Lower lobe of right lung (tissue), 2 donors: ENCODE data around the gene CTSZ. TPM values are rescaled to one million over a fixed set of nuclear protein-coding genes. Genes with fewer than 3 reads are reported as not detected.
A peak's percentile ranks its signal among the peaks of the same experiment; 100 is the strongest.

Experiments used
- ATAC-seq, 2 donors: fragments of 200-7000 bp; cut with Tn5 transposase; one replicate each; pipeline ENCODE4 v1.9.1; 2020 to 2022; ENCODE audit warnings: mild to moderate bottlenecking in 2 of 2, moderate library complexity in 2 of 2
- DNase-seq: peaks from one replicate; pipeline ENCODE4 v3.0.0-alpha.2; 2020
- H3K27ac ChIP-seq: fragments of 200-600 bp; one replicate; pipeline ENCODE4 v1.8.0; 2022
- H3K27me3 ChIP-seq: fragments of 200-600 bp; one replicate; pipeline ENCODE4 v1.8.0; 2022; ENCODE audit warnings: low read depth
- H3K36me3 ChIP-seq: fragments of 200-600 bp; one replicate; pipeline ENCODE4 v1.8.0; 2022; ENCODE audit warnings: mild to moderate bottlenecking
- H3K4me1 ChIP-seq: fragments of 200-600 bp; one replicate; pipeline ENCODE4 v1.8.0; 2022
- H3K4me3 ChIP-seq: fragments of 200-600 bp; one replicate; pipeline ENCODE4 v1.8.0; 2022; ENCODE audit warnings: mild to moderate bottlenecking
- H3K9me3 ChIP-seq: fragments of 200-600 bp; one replicate; pipeline ENCODE4 v1.8.0; 2022
- CTCF ChIP-seq: fragments of 200-600 bp; IDR thresholded peaks from one replicate; pipeline ENCODE4 v1.8.0; 2022; ENCODE audit warnings: antibody characterized with exemption, mild to moderate bottlenecking
- intact Hi-C: fragments of 100-400 bp; cut with DNase I; formaldehyde crosslinking; loops from one replicate; pipeline ENCODE4 v1.11.0; 2022
- total RNA-seq: library from RNA; stranded (reverse); fragmentation: NEBNext Ultra II Directional; extraction: Animal tissue kit (Norgen Biotek cat#: 25700); gene quantifications from one replicate; pipeline ENCODE4 v1.2.1, GENCODE V29; 2021
- donor health status: DM: no; HTN: yes; CAD: no; lungs with severe emphysema.

Gene CTSZ
- total RNA-seq, 1 donor from 2014 or later, result 533 TPM

- no peaks in the 10 kb centered on the region for H3K9me3 ChIP-seq
- TF ChIP-seq CTCF, result no peak
- ATAC-seq (peak; percentile 8 to 29), DNase-seq (peak; percentile 81)
- peaks cover 12% of the 10 kb centered on the region for H3K36me3 ChIP-seq
- peak overlapping the region; percentile 94 for H3K27ac ChIP-seq
- H3K4me3 ChIP-seq, result peak overlapping the region; percentile 91
- H3K27me3 ChIP-seq, result no peaks in the 10 kb centered on the region
- intact Hi-C loops, result no loop called here
- H3K4me1 ChIP-seq, result peaks cover 67% of the 10 kb centered on the region
Measured at GRCh38 chr20:59007665-59008511, 834 bp upstream of the CTSZ start.

- Histone ChIP-seq H3K4me3 (peak overlapping the region; percentile 91), H3K9me3 (no peaks in the 10 kb centered on the region), H3K27me3 (no peaks in the 10 kb centered on the region), H3K27ac (peak overlapping the region; percentile 94), H3K4me1 (peaks cover 68% of the 10 kb centered on the region), H3K36me3 (peaks cover 24% of the 10 kb centered on the region)
- TF ChIP-seq CTCF, result no peak
- DNase-seq (peak; percentile 66), ATAC-seq (peak; percentile 5 to 28)
- intact Hi-C loops, result no loop called here
Measured at GRCh38 chr20:59006167-59006863, 739 bp downstream of the CTSZ start.

GRCh38 chr20:59005523-59006166, 1.4 kb downstream of the CTSZ start:
- H3K27me3 ChIP-seq, result no peaks in the 10 kb centered on the region
- H3K4me3 ChIP-seq, result peak overlapping the region; percentile 91
- ATAC-seq (no peak), DNase-seq (no peak)
- peaks cover 62% of the 10 kb centered on the region for H3K4me1 ChIP-seq
- TF ChIP-seq CTCF, result no peak
- H3K9me3 ChIP-seq, result no peaks in the 10 kb centered on the region
- H3K27ac ChIP-seq, result peak overlapping the region; percentile 94
- peaks cover 30% of the 10 kb centered on the region for H3K36me3 ChIP-seq
- intact Hi-C loops, result no loop called here

GRCh38 chr20:59004763-59005522, 2.1 kb downstream of the CTSZ start:
- peak overlapping the region; percentile 94 for H3K27ac ChIP-seq
- no peaks in the 10 kb centered on the region for H3K9me3 ChIP-seq
- intact Hi-C loops, result no loop called here
- H3K36me3 ChIP-seq, result peaks cover 37% of the 10 kb centered on the region
- no peaks in the 10 kb centered on the region for H3K27me3 ChIP-seq
- TF ChIP-seq CTCF, result no peak
- peaks cover 55% of the 10 kb centered on the region for H3K4me1 ChIP-seq
- H3K4me3 ChIP-seq, result peak overlapping the region; percentile 91
- peak; percentile 87 for DNase-seq
- ATAC-seq, result peak; percentile 65 to 82

GRCh38 chr20:59004493-59004762, 2.6 kb downstream of the CTSZ start:
- ATAC-seq (no peak), DNase-seq (peak; percentile 84)
- Histone ChIP-seq H3K36me3 (peaks cover 40% of the 10 kb centered on the region), H3K27ac (peak overlapping the region; percentile 94), H3K4me1 (peaks cover 52% of the 10 kb centered on the region), H3K9me3 (no peaks in the 10 kb centered on the region), H3K27me3 (no peaks in the 10 kb centered on the region), H3K4me3 (peak overlapping the region; percentile 91)
- intact Hi-C loops, result no loop called here
- no peak for TF ChIP-seq CTCF
